WI38 (cell line): Measurements from ENCODE around the gene B4GALT5.

Source experiments
- H3K4me3 ChIP-seq: 2 replicates; pipeline ENCODE4 v1.5.1; 2011; ENCODE audit warnings: low read depth, mild to moderate bottlenecking, control low read depth, low read length
- TF ChIP-seq, protein P1 (sequence below): IDR thresholded peaks from 2 replicates; pipeline ENCODE4 v1.5.1; 2012; ENCODE audit warnings: low read depth, mild to moderate bottlenecking, control low read depth, low read length

B4GALT5 gene

DNA sequence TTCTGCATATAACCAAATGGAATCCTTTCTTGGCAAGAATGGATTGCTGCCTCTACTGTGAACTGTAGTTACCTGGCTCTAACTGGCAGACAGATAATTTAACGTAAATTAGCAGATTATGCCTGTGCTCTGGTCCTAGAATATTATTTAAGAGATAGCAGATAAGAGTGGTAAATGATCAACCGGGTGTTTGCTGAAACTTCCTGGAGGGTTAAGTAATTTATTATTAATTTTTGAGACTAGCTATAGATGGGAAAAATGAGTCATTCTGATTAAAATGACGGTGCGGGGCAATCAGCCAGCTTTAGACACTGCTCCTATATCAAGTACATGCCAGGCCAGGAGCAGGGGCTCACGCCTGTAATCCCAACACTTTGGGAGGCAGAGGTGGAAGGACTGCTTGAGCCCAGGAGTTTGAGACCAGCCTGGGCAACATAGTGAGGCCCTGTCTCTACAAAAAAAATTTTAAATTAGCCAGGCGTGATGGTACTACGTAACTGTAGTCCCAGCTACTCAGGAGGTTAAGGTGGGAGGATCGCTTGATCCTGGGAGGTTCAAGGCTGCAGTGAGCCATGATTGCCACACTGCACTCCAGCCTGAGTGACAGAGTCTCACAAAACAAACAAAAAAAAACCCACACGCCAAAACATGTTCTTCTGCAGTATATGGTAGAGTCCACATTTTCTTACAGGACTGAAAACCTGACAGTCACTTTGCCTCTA, 22.6 kb downstream of the B4GALT5 start:
- no peak overlapping the region for H3K4me3 ChIP-seq
- TF ChIP-seq, protein P1, sequence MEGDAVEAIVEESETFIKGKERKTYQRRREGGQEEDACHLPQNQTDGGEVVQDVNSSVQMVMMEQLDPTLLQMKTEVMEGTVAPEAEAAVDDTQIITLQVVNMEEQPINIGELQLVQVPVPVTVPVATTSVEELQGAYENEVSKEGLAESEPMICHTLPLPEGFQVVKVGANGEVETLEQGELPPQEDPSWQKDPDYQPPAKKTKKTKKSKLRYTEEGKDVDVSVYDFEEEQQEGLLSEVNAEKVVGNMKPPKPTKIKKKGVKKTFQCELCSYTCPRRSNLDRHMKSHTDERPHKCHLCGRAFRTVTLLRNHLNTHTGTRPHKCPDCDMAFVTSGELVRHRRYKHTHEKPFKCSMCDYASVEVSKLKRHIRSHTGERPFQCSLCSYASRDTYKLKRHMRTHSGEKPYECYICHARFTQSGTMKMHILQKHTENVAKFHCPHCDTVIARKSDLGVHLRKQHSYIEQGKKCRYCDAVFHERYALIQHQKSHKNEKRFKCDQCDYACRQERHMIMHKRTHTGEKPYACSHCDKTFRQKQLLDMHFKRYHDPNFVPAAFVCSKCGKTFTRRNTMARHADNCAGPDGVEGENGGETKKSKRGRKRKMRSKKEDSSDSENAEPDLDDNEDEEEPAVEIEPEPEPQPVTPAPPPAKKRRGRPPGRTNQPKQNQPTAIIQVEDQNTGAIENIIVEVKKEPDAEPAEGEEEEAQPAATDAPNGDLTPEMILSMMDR: no peak

- H3K4me3 ChIP-seq: no peak overlapping the region
- TF ChIP-seq, protein P1: no peak
These were observed 25.8 kb downstream of the B4GALT5 start for GRCh38 chr20:49687595-49688567.

DNA sequence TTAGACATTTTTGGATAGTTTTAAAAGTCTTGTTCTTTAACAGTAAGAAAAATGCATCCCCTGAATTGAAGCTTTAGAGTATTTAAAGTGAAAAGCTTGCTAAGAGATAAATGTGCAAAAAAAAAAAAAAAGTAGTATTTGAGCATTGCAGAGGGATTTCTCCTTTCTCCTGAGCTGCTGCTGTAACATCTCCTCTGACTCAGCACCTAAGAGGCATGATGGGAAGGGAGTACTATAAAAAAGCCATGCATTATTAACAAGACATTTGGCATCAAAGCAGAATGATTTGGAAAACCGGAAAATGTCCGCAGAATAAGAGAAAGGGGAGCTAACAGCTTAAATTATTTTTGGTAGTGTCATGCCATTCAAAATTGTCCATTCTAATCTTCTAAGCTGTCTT, 27.9 kb downstream of the B4GALT5 start:
- TF ChIP-seq, protein P1: no peak
- H3K4me3 ChIP-seq: no peak overlapping the region

GRCh38 chr20:49685161-49685601, 28.5 kb downstream of the B4GALT5 start:
- TF ChIP-seq, protein P1: no peak
- no peak overlapping the region for H3K4me3 ChIP-seq

DNA sequence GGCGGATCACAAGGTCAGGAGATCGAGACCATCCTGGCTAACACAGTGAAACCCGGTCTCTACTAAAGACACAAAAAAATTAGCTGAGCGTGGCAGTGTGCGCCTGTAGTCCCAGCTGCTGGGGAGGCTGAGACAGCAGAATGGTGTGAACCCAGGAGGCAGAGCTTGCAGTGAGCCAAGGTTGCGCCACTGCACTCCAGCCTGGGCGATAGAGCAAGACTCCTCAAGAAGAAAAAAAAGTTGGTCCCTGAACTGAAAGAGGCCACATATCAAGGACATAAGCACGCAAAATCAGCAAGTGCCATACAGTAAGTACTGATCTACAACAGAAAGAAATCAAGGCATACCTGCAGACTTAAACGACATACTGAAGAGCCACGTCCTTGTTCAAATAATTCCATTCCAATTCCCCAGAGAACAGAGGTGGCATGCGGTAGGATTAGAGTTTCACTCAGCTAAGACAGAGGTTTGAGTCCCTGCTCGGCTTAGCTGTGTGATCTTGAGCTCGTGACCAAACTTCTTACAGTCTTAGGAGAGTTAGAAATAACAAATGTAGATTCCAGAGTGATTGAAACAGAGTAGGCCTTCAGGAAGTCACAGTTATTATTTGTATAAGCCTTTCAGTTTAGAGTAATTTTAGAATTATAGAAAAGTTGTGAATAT, 29.2 kb downstream of the B4GALT5 start:
- no peak overlapping the region for H3K4me3 ChIP-seq
- TF ChIP-seq, protein P1: no peak

GRCh38 chr20:49682798-49683197, 30.9 kb downstream of the B4GALT5 start:
- TF ChIP-seq, protein P1: no peak
- no peak overlapping the region for H3K4me3 ChIP-seq

- TF ChIP-seq, protein P1: no peak
These were observed 31.4 kb downstream of the B4GALT5 start for GRCh38 chr20:49682278-49682677.

More at GRCh38 chr20:49682278-49682677, 31.4 kb downstream of the B4GALT5 start:
- H3K4me3 ChIP-seq: no peak overlapping the region
